Measurements from ENCODE around the gene FOXE1.

DNA sequence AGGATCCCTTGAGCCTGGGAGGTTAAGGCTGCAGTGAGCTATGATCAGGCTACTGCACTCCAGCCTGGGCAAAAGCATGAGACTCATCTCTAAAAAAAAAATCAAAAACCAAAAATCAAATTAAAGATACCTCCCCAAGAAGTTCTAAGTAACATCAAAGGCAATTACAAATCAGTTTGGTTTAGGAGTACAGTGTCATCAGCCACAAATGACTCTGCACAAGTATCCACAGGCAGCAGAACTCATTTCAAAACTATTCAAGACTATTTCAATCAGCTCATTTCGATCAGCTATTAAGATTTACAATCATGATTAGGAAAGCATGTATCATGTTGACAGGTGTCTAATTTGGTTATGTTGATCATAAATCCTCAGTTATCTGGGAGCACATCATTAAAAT lies 50.2 kb downstream of the FOXE1 start:
- TF ChIP-seq, protein P1, sequence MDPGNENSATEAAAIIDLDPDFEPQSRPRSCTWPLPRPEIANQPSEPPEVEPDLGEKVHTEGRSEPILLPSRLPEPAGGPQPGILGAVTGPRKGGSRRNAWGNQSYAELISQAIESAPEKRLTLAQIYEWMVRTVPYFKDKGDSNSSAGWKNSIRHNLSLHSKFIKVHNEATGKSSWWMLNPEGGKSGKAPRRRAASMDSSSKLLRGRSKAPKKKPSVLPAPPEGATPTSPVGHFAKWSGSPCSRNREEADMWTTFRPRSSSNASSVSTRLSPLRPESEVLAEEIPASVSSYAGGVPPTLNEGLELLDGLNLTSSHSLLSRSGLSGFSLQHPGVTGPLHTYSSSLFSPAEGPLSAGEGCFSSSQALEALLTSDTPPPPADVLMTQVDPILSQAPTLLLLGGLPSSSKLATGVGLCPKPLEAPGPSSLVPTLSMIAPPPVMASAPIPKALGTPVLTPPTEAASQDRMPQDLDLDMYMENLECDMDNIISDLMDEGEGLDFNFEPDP (CRISPR knock-in tag; conservative IDR thresholded peaks at IDR 0.05): no peak
- TF ChIP-seq KLF12 (CRISPR knock-in tag; IDR thresholded peaks at IDR 0.05; ENCODE audit: borderline replicate concordance) (no peak), GABPB1 (CRISPR knock-in tag; IDR thresholded peaks at IDR 0.05) (no peak), STAG1 (CRISPR knock-in tag; IDR thresholded peaks at IDR 0.05) (no peak), CBX2 (IDR thresholded peaks at IDR 0.05; ENCODE audit: low read depth, low read length) (no peak), CBX2 (CRISPR knock-in tag; IDR thresholded peaks at IDR 0.05; ENCODE audit: low read depth) (no peak), POLR2G (IDR thresholded peaks at IDR 0.05; ENCODE audit: low read depth, low read length) (no peak), RAD21 (CRISPR knock-in tag; IDR thresholded peaks at IDR 0.05) (no peak), RFX5 (IDR thresholded peaks at IDR 0.05; ENCODE audit: low read depth, low read length) (no peak)
- TF ChIP-seq, protein P2, sequence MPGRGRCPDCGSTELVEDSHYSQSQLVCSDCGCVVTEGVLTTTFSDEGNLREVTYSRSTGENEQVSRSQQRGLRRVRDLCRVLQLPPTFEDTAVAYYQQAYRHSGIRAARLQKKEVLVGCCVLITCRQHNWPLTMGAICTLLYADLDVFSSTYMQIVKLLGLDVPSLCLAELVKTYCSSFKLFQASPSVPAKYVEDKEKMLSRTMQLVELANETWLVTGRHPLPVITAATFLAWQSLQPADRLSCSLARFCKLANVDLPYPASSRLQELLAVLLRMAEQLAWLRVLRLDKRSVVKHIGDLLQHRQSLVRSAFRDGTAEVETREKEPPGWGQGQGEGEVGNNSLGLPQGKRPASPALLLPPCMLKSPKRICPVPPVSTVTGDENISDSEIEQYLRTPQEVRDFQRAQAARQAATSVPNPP (CRISPR knock-in tag; IDR thresholded peaks at IDR 0.05): no peak
- TF ChIP-seq, protein P3, sequence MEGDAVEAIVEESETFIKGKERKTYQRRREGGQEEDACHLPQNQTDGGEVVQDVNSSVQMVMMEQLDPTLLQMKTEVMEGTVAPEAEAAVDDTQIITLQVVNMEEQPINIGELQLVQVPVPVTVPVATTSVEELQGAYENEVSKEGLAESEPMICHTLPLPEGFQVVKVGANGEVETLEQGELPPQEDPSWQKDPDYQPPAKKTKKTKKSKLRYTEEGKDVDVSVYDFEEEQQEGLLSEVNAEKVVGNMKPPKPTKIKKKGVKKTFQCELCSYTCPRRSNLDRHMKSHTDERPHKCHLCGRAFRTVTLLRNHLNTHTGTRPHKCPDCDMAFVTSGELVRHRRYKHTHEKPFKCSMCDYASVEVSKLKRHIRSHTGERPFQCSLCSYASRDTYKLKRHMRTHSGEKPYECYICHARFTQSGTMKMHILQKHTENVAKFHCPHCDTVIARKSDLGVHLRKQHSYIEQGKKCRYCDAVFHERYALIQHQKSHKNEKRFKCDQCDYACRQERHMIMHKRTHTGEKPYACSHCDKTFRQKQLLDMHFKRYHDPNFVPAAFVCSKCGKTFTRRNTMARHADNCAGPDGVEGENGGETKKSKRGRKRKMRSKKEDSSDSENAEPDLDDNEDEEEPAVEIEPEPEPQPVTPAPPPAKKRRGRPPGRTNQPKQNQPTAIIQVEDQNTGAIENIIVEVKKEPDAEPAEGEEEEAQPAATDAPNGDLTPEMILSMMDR (CRISPR knock-in tag; IDR thresholded peaks at IDR 0.05): no peak
- TF ChIP-seq, protein P4, sequence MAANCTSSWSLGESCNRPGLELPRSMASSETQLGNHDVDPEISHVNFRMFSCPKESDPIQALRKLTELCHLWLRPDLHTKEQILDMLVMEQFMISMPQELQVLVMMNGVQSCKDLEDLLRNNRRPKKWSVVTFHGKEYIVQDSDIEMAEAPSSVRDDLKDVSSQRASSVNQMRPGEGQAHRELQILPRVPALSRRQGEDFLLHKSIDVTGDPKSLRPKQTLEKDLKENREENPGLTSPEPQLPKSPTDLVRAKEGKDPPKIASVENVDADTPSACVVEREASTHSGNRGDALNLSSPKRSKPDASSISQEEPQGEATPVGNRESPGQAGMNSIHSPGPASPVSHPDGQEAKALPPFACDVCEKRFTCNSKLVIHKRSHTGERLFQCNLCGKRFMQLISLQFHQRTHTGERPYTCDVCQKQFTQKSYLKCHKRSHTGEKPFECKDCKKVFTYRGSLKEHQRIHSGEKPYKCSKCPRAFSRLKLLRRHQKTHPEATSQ (CRISPR knock-in tag; IDR thresholded peaks at IDR 0.05; ENCODE audit: borderline replicate concordance): no peak
